H9 (cell line): Measurements from ENCODE around the gene LAMB4. TPM values are rescaled to one million over a fixed set of nuclear protein-coding genes. Genes with fewer than 3 reads are reported as not detected.
A peak's percentile ranks its signal among the peaks of the same experiment; 100 is the strongest.

ENCODE experiments used
- DNase-seq: peaks from one replicate; pipeline ENCODE4 v3.0.0-alpha.2; 2017
- H2AFZ ChIP-seq: one replicate; pipeline ENCODE4 v1.6.1; 2013; ENCODE audit warnings: mild to moderate bottlenecking, low read length, control low read depth, moderate library complexity
- H2AK5ac ChIP-seq: 2 replicates; pipeline ENCODE4 v1.6.1; 2013; ENCODE audit warnings: low read length, control low read depth, mixed read lengths; ENCODE audit not compliant: insufficient read length
- H2BK120ac ChIP-seq: one replicate; pipeline ENCODE4 v1.6.1; 2013; ENCODE audit warnings: low read depth, mild to moderate bottlenecking, low read length, control low read depth, inconsistent platforms; ENCODE audit not compliant: poor library complexity, severe bottlenecking
- H2BK12ac ChIP-seq: 2 replicates; pipeline ENCODE4 v1.6.1; 2013; ENCODE audit warnings: low read length, control low read depth, mixed read lengths, low read depth; ENCODE audit not compliant: insufficient read length
- H2BK15ac ChIP-seq: 2 replicates; pipeline ENCODE4 v1.6.1; 2013; ENCODE audit warnings: low read depth, low read length, control low read depth
- H2BK20ac ChIP-seq: one replicate; pipeline ENCODE4 v1.6.1; 2013; ENCODE audit warnings: low read depth, mild to moderate bottlenecking, low read length, control low read depth, inconsistent platforms; ENCODE audit not compliant: poor library complexity, severe bottlenecking
- H2BK5ac ChIP-seq: 2 replicates; pipeline ENCODE4 v1.6.1; 2013; ENCODE audit warnings: low read length, control low read depth, mixed read lengths; ENCODE audit not compliant: insufficient read length
- H3K14ac ChIP-seq: 2 replicates; pipeline ENCODE4 v1.6.1; 2013; ENCODE audit warnings: low read length, control low read depth; ENCODE audit not compliant: insufficient read depth
- H3K18ac ChIP-seq: 2 replicates; pipeline ENCODE4 v1.6.1; 2013; ENCODE audit warnings: low read depth, mild to moderate bottlenecking, mixed read lengths, low read length, control low read depth; ENCODE audit not compliant: insufficient read length
- H3K23ac ChIP-seq: 2 replicates; pipeline ENCODE4 v1.6.1; 2013; ENCODE audit warnings: low read length, control low read depth, mixed read lengths, low read depth; ENCODE audit not compliant: insufficient read length
- H3K23me2 ChIP-seq: 2 replicates; pipeline ENCODE4 v1.6.1; 2013; ENCODE audit warnings: low read depth, mild to moderate bottlenecking, mixed read lengths, low read length, control low read depth; ENCODE audit not compliant: insufficient read length, poor library complexity, severe bottlenecking
- H3K27ac ChIP-seq: 2 replicates; pipeline ENCODE4 v1.5.1; 2013; ENCODE audit warnings: low read length, control low read depth, mixed read lengths, low read depth; ENCODE audit not compliant: insufficient read length
- H3K27me3 ChIP-seq: 2 replicates; pipeline ENCODE4 v1.6.1; 2013; ENCODE audit warnings: low read length, control low read depth, inconsistent platforms; ENCODE audit not compliant: insufficient read depth
- H3K4ac ChIP-seq: 2 replicates; pipeline ENCODE4 v1.6.1; 2013; ENCODE audit warnings: low read depth, mild to moderate bottlenecking, control low read depth, inconsistent platforms, low read length, moderate library complexity
- H3K4me1 ChIP-seq: 2 replicates; pipeline ENCODE4 v1.6.1; 2013; ENCODE audit warnings: low read length, control low read depth, inconsistent platforms; ENCODE audit not compliant: insufficient read depth
- H3K4me2 ChIP-seq: 2 replicates; pipeline ENCODE4 v1.6.1; 2013; ENCODE audit warnings: low read length, control low read depth, mixed read lengths; ENCODE audit not compliant: insufficient read length, insufficient read depth
- H3K56ac ChIP-seq: 2 replicates; pipeline ENCODE4 v1.6.1; 2013; ENCODE audit warnings: low read depth, mild to moderate bottlenecking, mixed read lengths, low read length, control low read depth; ENCODE audit not compliant: insufficient read length
- H3K79me1 ChIP-seq: 2 replicates; pipeline ENCODE4 v1.6.1; 2013; ENCODE audit warnings: low read depth, mild to moderate bottlenecking, moderate library complexity, low read length, control low read depth, inconsistent platforms; ENCODE audit not compliant: insufficient read depth, poor library complexity, severe bottlenecking
- H3K79me2 ChIP-seq: 2 replicates; pipeline ENCODE4 v1.6.1; 2013; ENCODE audit warnings: low read length, control low read depth, inconsistent platforms; ENCODE audit not compliant: insufficient read depth
- H3K9ac ChIP-seq: 2 replicates; pipeline ENCODE4 v1.6.1; 2013; ENCODE audit warnings: low read length, control low read depth, mixed read lengths; ENCODE audit not compliant: insufficient read length; ENCODE audit errors: extremely low read depth
- H3K9me3 ChIP-seq: one replicate; pipeline ENCODE4 v1.6.1; 2013; ENCODE audit warnings: low read depth, low read length, inconsistent platforms; ENCODE audit not compliant: control insufficient read depth
- H3T11ph ChIP-seq: one replicate; pipeline ENCODE4 v1.6.1; 2013; ENCODE audit warnings: mild to moderate bottlenecking, low read length, control low read depth, inconsistent platforms
- H4K20me1 ChIP-seq: one replicate; pipeline ENCODE4 v1.6.1; 2013; ENCODE audit not compliant: control insufficient read depth, insufficient read length, insufficient read depth
- H4K5ac ChIP-seq: 2 replicates; pipeline ENCODE4 v1.6.1; 2013; ENCODE audit warnings: low read depth, mild to moderate bottlenecking, mixed read lengths, low read length, control low read depth; ENCODE audit not compliant: insufficient read length
- H4K8ac ChIP-seq: replicated peaks from 2 replicates; pipeline ENCODE4 v1.6.1; 2013; ENCODE audit warnings: low read length, control low read depth, mixed read lengths, low read depth; ENCODE audit not compliant: insufficient read length
- H4K91ac ChIP-seq: 2 replicates; pipeline ENCODE4 v1.6.1; 2013; ENCODE audit warnings: low read depth, mild to moderate bottlenecking, moderate library complexity, mixed read lengths, low read length, control low read depth; ENCODE audit not compliant: insufficient read length
- H3K27ac Mint-ChIP-seq, 3 experiments: 2 replicates in 2 of 3; 3 replicates in 1 of 3; pipeline ENCODE4 v1.8.0; 2020 to 2021; ENCODE audit warnings: mixed read lengths in 3 of 3, mild to moderate bottlenecking in 1 of 3, moderate library complexity in 1 of 3
- H3K27me3 Mint-ChIP-seq: 2 replicates; pipeline ENCODE4 v1.8.0; 2021; ENCODE audit warnings: low read depth, mild to moderate bottlenecking, moderate library complexity, mixed read lengths
- H3K36me3 Mint-ChIP-seq, 3 experiments: 2 replicates in 2 of 3; 3 replicates in 1 of 3; pipeline ENCODE4 v1.8.0; 2020 to 2021; ENCODE audit warnings: low read depth in 3 of 3, mixed read lengths in 3 of 3; ENCODE audit not compliant: insufficient read depth in 1 of 3
- H3K4me1 Mint-ChIP-seq, 2 experiments: 2 replicates each; pipeline ENCODE4 v1.8.0; 2020; ENCODE audit warnings: mixed read lengths in 2 of 2
- H3K4me3 Mint-ChIP-seq, 2 experiments: 2 replicates in 1 of 2; 3 replicates in 1 of 2; pipeline ENCODE4 v1.8.0; 2020 to 2021; ENCODE audit warnings: mild to moderate bottlenecking in 2 of 2, mixed read lengths in 2 of 2, moderate library complexity in 1 of 2
- H3K9me3 Mint-ChIP-seq, 2 experiments: 2 replicates in 1 of 2; 3 replicates in 1 of 2; pipeline ENCODE4 v1.8.0; 2020; ENCODE audit warnings: mild to moderate bottlenecking in 2 of 2, mixed read lengths in 2 of 2, moderate library complexity in 1 of 2
- WGBS: extraction: QIAGEN DNeasy Blood & Tissue Kit; methylation state at CpG from one replicate; pipeline ENCODE4 v1.1.7; 2013; ENCODE audit warnings: missing lambda C conversion rate, low lambda C conversion rate, mixed read lengths; ENCODE audit not compliant: insufficient read length; ENCODE audit errors: extremely low coverage; 5-methylcytosine and 5-hydroxymethylcytosine counted together
- total RNA-seq: library from RNA; stranded (reverse); gene quantifications from 2 replicates; pipeline ENCODE4 v1.2.1, GENCODE V29; 2021
- TF ChIP-seq, protein P1 (sequence below): fragments of 200-600 bp; sonication (generic); conservative IDR thresholded peaks from 3 replicates; pipeline ENCODE4 v1.8.0; 2021; ENCODE audit warnings: antibody characterized with exemption, mild to moderate bottlenecking

Gene LAMB4
- total RNA-seq, 1 experiment from 2014 or later = not detected

DNA sequence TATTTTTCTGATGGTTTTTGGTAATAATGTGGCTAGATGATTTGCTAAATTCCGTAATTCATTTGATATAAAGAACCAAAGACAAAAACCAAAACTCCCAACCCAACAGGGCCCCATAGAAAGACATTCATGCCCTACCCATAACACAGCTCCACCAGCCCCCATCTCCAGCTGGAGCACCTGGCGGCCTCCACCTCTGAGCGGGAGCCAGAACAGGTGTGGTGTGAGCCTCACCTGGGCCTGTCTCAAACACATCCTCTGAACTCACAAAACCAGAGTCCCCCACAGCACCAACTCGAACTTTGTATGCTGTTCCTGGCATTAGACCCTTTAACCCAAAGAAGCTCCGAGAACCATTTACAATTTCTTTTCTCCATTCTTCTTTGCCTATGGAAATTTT lies 36.5 kb upstream of the LAMB4 start:
- WGBS = no CpG with 5 or more reads among the region's 5 CpGs
- no peak overlapping the region for H2BK120ac ChIP-seq
- H3K9ac ChIP-seq = no peak overlapping the region
- no peaks in the 10 kb centered on the region; a peak in 1 of 7 replicates for H3K36me3 Mint-ChIP-seq
- H2BK12ac ChIP-seq = no peak overlapping the region
- H2BK15ac ChIP-seq = no peak overlapping the region
- no peaks in the 10 kb centered on the region for H3K27me3 ChIP-seq
- H3K79me1 ChIP-seq = no peaks in the 10 kb centered on the region
- H3K4me3 Mint-ChIP-seq = no peak overlapping the region
- H2BK5ac ChIP-seq = no peak overlapping the region
- no peaks in the 10 kb centered on the region for H3K79me2 ChIP-seq
- no peak overlapping the region for H4K8ac ChIP-seq
- H2AFZ ChIP-seq = no peak overlapping the region
- no peaks in the 10 kb centered on the region for H3K23me2 ChIP-seq
- H3K4me1 ChIP-seq = no peaks in the 10 kb centered on the region; the same call in 1 of the 2 replicates
- no peak overlapping the region for H3T11ph ChIP-seq
- H3K27ac Mint-ChIP-seq = 0 out of 7 replicates have a peak overlapping the region, but pooled peaks of 1 of the 3 experiments have one; percentile 40
- H3K27ac ChIP-seq = no peak overlapping the region
- H2AK5ac ChIP-seq = no peak overlapping the region
- H3K4me2 ChIP-seq = no peak overlapping the region
- H4K20me1 ChIP-seq = no peaks in the 10 kb centered on the region
- H3K9me3 ChIP-seq = no peaks in the 10 kb centered on the region
- H3K14ac ChIP-seq = no peak overlapping the region
- DNase-seq = no peak
- no peak overlapping the region for H3K23ac ChIP-seq
- H3K27me3 Mint-ChIP-seq = no peaks in the 10 kb centered on the region
- peaks cover 15 to 22% of the 10 kb centered on the region in 2 experiments for H3K4me1 Mint-ChIP-seq
- H3K9me3 Mint-ChIP-seq = no peaks in the 10 kb centered on the region
- H4K5ac ChIP-seq = no peak overlapping the region
- TF ChIP-seq, protein P1, sequence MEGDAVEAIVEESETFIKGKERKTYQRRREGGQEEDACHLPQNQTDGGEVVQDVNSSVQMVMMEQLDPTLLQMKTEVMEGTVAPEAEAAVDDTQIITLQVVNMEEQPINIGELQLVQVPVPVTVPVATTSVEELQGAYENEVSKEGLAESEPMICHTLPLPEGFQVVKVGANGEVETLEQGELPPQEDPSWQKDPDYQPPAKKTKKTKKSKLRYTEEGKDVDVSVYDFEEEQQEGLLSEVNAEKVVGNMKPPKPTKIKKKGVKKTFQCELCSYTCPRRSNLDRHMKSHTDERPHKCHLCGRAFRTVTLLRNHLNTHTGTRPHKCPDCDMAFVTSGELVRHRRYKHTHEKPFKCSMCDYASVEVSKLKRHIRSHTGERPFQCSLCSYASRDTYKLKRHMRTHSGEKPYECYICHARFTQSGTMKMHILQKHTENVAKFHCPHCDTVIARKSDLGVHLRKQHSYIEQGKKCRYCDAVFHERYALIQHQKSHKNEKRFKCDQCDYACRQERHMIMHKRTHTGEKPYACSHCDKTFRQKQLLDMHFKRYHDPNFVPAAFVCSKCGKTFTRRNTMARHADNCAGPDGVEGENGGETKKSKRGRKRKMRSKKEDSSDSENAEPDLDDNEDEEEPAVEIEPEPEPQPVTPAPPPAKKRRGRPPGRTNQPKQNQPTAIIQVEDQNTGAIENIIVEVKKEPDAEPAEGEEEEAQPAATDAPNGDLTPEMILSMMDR = no peak
- H4K91ac ChIP-seq = no peak overlapping the region
- H2BK20ac ChIP-seq = no peak overlapping the region
- H3K56ac ChIP-seq = no peak overlapping the region
- H3K18ac ChIP-seq = no peak overlapping the region
- H3K4ac ChIP-seq = no peak overlapping the region
